ENCODE measurements around the gene STAM. TPM values are rescaled to one million over a fixed set of nuclear protein-coding genes. Genes with fewer than 3 reads are reported as not detected.

STAM gene
- total and polyA plus RNA-seq, 10 of the 15 experiments (the other 5 are each of a cell fraction or from before 2014, with no cell fraction given): 8.8 to 15.9 (median 14.4) TPM

DNA sequence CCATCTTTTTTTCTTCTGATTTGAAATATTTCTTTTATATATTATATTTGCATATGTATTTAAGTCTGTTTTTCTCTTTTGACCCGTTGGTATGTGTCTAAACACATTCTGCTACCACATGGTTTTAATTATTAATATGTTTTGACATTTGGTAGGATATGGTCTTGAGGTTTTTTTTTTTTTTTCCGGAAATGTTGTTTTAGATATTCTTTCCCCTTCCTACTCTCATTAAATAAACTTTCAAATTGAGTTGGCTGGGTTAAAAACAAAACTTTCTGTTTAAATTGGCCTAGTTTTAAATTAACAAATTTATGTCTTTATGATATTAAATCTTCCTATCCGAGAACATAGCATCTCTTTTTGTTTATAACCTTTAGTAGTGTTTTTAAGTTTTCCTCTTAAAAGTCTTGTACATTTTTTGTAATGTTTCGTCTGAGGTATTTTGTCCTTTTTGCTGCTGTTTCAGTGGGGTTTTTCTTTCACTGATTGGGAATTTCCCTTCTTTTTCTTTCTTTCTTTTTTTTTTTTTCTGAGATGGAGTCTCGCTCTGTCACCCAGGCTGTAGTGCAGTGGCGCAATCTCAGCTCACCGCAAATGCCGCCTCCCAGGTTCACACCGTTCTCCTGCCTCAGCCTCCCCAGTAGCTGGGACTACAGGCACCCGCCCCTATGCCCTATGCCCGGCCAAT is 25.4 kb downstream of the STAM start (continued):
- TF ChIP-seq, protein P1, sequence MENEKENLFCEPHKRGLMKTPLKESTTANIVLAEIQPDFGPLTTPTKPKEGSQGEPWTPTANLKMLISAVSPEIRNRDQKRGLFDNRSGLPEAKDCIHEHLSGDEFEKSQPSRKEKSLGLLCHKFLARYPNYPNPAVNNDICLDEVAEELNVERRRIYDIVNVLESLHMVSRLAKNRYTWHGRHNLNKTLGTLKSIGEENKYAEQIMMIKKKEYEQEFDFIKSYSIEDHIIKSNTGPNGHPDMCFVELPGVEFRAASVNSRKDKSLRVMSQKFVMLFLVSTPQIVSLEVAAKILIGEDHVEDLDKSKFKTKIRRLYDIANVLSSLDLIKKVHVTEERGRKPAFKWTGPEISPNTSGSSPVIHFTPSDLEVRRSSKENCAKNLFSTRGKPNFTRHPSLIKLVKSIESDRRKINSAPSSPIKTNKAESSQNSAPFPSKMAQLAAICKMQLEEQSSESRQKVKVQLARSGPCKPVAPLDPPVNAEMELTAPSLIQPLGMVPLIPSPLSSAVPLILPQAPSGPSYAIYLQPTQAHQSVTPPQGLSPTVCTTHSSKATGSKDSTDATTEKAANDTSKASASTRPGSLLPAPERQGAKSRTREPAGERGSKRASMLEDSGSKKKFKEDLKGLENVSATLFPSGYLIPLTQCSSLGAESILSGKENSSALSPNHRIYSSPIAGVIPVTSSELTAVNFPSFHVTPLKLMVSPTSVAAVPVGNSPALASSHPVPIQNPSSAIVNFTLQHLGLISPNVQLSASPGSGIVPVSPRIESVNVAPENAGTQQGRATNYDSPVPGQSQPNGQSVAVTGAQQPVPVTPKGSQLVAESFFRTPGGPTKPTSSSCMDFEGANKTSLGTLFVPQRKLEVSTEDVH (IDR thresholded peaks at IDR 0.05; ENCODE audit: low read depth, partially characterized antibody): no peak
- TF ChIP-seq, protein P2, sequence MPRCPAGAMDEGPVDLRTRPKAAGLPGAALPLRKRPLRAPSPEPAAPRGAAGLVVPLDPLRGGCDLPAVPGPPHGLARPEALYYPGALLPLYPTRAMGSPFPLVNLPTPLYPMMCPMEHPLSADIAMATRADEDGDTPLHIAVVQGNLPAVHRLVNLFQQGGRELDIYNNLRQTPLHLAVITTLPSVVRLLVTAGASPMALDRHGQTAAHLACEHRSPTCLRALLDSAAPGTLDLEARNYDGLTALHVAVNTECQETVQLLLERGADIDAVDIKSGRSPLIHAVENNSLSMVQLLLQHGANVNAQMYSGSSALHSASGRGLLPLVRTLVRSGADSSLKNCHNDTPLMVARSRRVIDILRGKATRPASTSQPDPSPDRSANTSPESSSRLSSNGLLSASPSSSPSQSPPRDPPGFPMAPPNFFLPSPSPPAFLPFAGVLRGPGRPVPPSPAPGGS (IDR thresholded peaks at IDR 0.05; ENCODE audit: borderline replicate concordance, insufficient read depth, low read depth, low read length, poor library complexity, severe bottlenecking): no peak
- TF ChIP-seq RBBP5 (conservative IDR thresholded peaks at IDR 0.05): no peak
- no peak for TF ChIP-seq CHD4 (IDR thresholded peaks at IDR 0.05)
- TF ChIP-seq ETV6 (conservative IDR thresholded peaks at IDR 0.05 in 1 of 2, IDR thresholded peaks at IDR 0.05 in 1 of 2; ENCODE audit: borderline replicate concordance in 1 of 2, low read depth in 1 of 2): peak in 1 of 2 experiments; percentile 30; a peak in 1 of 4 replicates
- no peak for TF ChIP-seq NFYA (IDR thresholded peaks at IDR 0.05; ENCODE audit: borderline replicate concordance, low read depth, low read length)
- TF ChIP-seq, protein P3, sequence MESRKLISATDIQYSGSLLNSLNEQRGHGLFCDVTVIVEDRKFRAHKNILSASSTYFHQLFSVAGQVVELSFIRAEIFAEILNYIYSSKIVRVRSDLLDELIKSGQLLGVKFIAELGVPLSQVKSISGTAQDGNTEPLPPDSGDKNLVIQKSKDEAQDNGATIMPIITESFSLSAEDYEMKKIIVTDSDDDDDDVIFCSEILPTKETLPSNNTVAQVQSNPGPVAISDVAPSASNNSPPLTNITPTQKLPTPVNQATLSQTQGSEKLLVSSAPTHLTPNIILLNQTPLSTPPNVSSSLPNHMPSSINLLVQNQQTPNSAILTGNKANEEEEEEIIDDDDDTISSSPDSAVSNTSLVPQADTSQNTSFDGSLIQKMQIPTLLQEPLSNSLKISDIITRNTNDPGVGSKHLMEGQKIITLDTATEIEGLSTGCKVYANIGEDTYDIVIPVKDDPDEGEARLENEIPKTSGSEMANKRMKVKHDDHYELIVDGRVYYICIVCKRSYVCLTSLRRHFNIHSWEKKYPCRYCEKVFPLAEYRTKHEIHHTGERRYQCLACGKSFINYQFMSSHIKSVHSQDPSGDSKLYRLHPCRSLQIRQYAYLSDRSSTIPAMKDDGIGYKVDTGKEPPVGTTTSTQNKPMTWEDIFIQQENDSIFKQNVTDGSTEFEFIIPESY (IDR thresholded peaks at IDR 0.05): no peak
- TF ChIP-seq, protein P4, sequence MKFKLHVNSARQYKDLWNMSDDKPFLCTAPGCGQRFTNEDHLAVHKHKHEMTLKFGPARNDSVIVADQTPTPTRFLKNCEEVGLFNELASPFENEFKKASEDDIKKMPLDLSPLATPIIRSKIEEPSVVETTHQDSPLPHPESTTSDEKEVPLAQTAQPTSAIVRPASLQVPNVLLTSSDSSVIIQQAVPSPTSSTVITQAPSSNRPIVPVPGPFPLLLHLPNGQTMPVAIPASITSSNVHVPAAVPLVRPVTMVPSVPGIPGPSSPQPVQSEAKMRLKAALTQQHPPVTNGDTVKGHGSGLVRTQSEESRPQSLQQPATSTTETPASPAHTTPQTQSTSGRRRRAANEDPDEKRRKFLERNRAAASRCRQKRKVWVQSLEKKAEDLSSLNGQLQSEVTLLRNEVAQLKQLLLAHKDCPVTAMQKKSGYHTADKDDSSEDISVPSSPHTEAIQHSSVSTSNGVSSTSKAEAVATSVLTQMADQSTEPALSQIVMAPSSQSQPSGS (IDR thresholded peaks at IDR 0.05; ENCODE audit: low read length): 0 out of 2 replicates have a peak, but pooled peaks have one; percentile 16
- 0 out of 2 replicates have a peak, but pooled peaks have one; percentile 46 for TF ChIP-seq FOXM1 (IDR thresholded peaks at IDR 0.05; ENCODE audit: low read depth, low read length)
- no peak for TF ChIP-seq LARP7 (IDR thresholded peaks at IDR 0.05)
- TF ChIP-seq FOS (IDR thresholded peaks at IDR 0.05; ENCODE audit: borderline replicate concordance, extremely low read depth, insufficient read length): no peak
- TF ChIP-seq RELA (IDR thresholded peaks at IDR 0.05; ENCODE audit: borderline replicate concordance, partially characterized antibody): peak; percentile 77
- TF ChIP-seq, protein P5, sequence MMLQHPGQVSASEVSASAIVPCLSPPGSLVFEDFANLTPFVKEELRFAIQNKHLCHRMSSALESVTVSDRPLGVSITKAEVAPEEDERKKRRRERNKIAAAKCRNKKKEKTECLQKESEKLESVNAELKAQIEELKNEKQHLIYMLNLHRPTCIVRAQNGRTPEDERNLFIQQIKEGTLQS (IDR thresholded peaks at IDR 0.05; ENCODE audit: borderline replicate concordance, extremely low read depth, low read depth, low read length): no peak
- TF ChIP-seq BCL11A (IDR thresholded peaks at IDR 0.05; ENCODE audit: low read depth, low read length): 0 out of 2 replicates have a peak, but pooled peaks have one; percentile 16
- no peak for TF ChIP-seq HDGF (IDR thresholded peaks at IDR 0.05)
- TF ChIP-seq, protein P6, sequence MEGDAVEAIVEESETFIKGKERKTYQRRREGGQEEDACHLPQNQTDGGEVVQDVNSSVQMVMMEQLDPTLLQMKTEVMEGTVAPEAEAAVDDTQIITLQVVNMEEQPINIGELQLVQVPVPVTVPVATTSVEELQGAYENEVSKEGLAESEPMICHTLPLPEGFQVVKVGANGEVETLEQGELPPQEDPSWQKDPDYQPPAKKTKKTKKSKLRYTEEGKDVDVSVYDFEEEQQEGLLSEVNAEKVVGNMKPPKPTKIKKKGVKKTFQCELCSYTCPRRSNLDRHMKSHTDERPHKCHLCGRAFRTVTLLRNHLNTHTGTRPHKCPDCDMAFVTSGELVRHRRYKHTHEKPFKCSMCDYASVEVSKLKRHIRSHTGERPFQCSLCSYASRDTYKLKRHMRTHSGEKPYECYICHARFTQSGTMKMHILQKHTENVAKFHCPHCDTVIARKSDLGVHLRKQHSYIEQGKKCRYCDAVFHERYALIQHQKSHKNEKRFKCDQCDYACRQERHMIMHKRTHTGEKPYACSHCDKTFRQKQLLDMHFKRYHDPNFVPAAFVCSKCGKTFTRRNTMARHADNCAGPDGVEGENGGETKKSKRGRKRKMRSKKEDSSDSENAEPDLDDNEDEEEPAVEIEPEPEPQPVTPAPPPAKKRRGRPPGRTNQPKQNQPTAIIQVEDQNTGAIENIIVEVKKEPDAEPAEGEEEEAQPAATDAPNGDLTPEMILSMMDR (IDR thresholded peaks at IDR 0.05 in 2 of 3, conservative IDR thresholded peaks at IDR 0.05 in 1 of 3; ENCODE audit: control insufficient read depth in 2 of 3, extremely low read depth in 1 of 3, insufficient read depth in 1 of 3, low read depth in 3 of 3, low read length in 3 of 3): no peak
- peak; percentile 50; the same call in 1 of the 2 replicates for TF ChIP-seq YY1 (IDR thresholded peaks at IDR 0.05; ENCODE audit: low read depth, low read length)
- TF ChIP-seq HCFC1 (IDR thresholded peaks at IDR 0.05; ENCODE audit: low read length): no peak
- TF ChIP-seq SPI1 (IDR thresholded peaks at IDR 0.05; ENCODE audit: borderline replicate concordance, insufficient read depth, low read depth, low read length): no peak
